ENCODE results near the gene SNX6. TPM values are rescaled to one million over a fixed set of nuclear protein-coding genes. Genes with fewer than 3 reads are reported as not detected.

SNX6 gene
- total and polyA plus RNA-seq, 9 of the 15 experiments (the other 6 are each of a cell fraction or from before 2014, with no cell fraction given), result 34.6 to 111 (median 57.5) TPM

GRCh38 chr14:34539407-34540180, 90.4 kb downstream of the SNX6 start, which contains the start of gene EAPP (continued):
- TF ChIP-seq ZNF79 (CRISPR knock-in tag; IDR thresholded peaks at IDR 0.05; ENCODE audit: low read depth), result no peak
- no peak for TF ChIP-seq PRPF4 (IDR thresholded peaks at IDR 0.05; ENCODE audit: insufficient read depth, low read depth, low read length, poor library complexity, severe bottlenecking)
- TF ChIP-seq TAF1 (IDR thresholded peaks at IDR 0.05; ENCODE audit: control insufficient read depth, extremely low read depth, insufficient read depth, low read length, severe bottlenecking), result peak; percentile 64
- no peak for TF ChIP-seq U2AF1 (optimal IDR thresholded peaks at IDR 0.05; ENCODE audit: low read depth, low read length)
- no peak for TF ChIP-seq ZNF445 (CRISPR knock-in tag; IDR thresholded peaks at IDR 0.05; ENCODE audit: low read depth)
- TF ChIP-seq ZNF764 (CRISPR knock-in tag; IDR thresholded peaks at IDR 0.05; ENCODE audit: low read depth), result 0 out of 2 replicates have a peak, but pooled peaks have one; percentile 22
- TF ChIP-seq EZH2 (IDR thresholded peaks at IDR 0.05; ENCODE audit: borderline replicate concordance, low read depth, low read length), result no peak
- peak; percentile 93 for TF ChIP-seq CREM (IDR thresholded peaks at IDR 0.05; ENCODE audit: low read depth)
- no peak for TF ChIP-seq ZHX1 (conservative IDR thresholded peaks at IDR 0.05; ENCODE audit: low read length)
- no peak for TF ChIP-seq ATF4 (CRISPR knock-in tag; IDR thresholded peaks at IDR 0.05)
- no peak for TF ChIP-seq ATF2 (CRISPR knock-in tag; IDR thresholded peaks at IDR 0.05)
- no peak for TF ChIP-seq ARID2 (IDR thresholded peaks at IDR 0.05)
- no peak for TF ChIP-seq NFXL1 (CRISPR knock-in tag; IDR thresholded peaks at IDR 0.05)
- TF ChIP-seq, protein P1, sequence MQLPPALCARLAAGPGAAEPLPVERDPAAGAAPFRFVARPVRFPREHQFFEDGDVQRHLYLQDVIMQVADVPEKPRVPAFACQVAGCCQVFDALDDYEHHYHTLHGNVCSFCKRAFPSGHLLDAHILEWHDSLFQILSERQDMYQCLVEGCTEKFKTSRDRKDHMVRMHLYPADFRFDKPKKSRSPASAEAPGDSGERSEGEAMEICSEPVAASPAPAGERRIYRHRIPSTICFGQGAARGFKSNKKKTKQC (CRISPR knock-in tag; IDR thresholded peaks at IDR 0.05), result 0 out of 2 replicates have a peak, but pooled peaks have one; percentile 36
- TF ChIP-seq ZKSCAN3 (CRISPR knock-in tag; IDR thresholded peaks at IDR 0.05), result no peak
- TF ChIP-seq ZBTB12 (CRISPR knock-in tag; IDR thresholded peaks at IDR 0.05), result peak; percentile 55; the same call in 1 of the 2 replicates
- peak in 1 of 3 experiments; percentile 61 for TF ChIP-seq YY1 (IDR thresholded peaks at IDR 0.05; ENCODE audit: borderline replicate concordance in 1 of 3, control insufficient read depth in 1 of 3, extremely low read depth in 1 of 3, insufficient read depth in 3 of 3, insufficient read length in 1 of 3, insufficient replicate concordance in 2 of 3, low read depth in 1 of 3, low read length in 2 of 3)

Measured in K562 (cell line).